ENCODE measurements around the gene CASR. TPM values are rescaled to one million over a fixed set of nuclear protein-coding genes. Genes with fewer than 3 reads are reported as not detected.

CASR gene
- total and polyA plus RNA-seq, 2 of the 4 experiments (the other 2 are of a cell fraction), result not detected

DNA sequence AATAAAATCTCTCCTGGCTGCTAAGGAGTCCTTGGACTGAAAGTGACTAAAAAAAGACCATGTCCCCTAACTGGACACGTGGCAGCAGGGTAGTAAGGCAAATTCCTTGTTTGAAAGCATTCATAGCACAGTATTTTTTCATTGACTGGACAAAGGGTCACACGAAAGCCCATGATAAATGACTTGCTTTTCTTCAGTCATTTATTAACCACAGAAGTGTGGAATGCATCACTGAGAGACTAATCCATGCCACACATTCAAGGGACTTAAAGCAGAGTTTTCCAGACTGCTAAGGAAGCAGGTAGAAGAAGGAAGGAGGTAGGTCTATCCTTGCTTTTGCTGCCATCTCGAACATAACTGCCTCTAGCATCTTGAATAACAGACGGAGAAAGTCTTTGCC, 31.2 kb downstream of the CASR start:
- H3K9me1 ChIP-seq (ENCODE audit: insufficient read depth, low read length), result no peaks in the 10 kb centered on the region
- H2BK120ac ChIP-seq (ENCODE audit: low read depth, low read length), result no peak overlapping the region
- H4K91ac ChIP-seq (ENCODE audit: insufficient read depth, low read depth, low read length), result no peak overlapping the region
- no peak overlapping the region for H2BK5ac ChIP-seq (ENCODE audit: low read depth, low read length, poor library complexity, severe bottlenecking)
- 0% methylated on average over 1 of the region's 4 CpGs; no CpG with 5 or more reads in 1 of the 2 experiments for WGBS, 2 experiments (ENCODE audit: extremely low coverage in 2 of 2, insufficient read length in 1 of 2)
- no peaks in the 10 kb centered on the region for H3K4me1 ChIP-seq (ENCODE audit: control insufficient read depth, insufficient read depth, low read length)
- no peak overlapping the region for H3K18ac ChIP-seq (ENCODE audit: low read depth, low read length)
- no TSS peak for BruUV-seq (replicated peaks)
- no peak overlapping the region for H4K8ac ChIP-seq (ENCODE audit: low read depth in 2 of 2, low read length in 2 of 2)
- H2BK20ac ChIP-seq (ENCODE audit: low read depth, low read length), result no peak overlapping the region
- intact Hi-C loops (cut with micrococcal nuclease) (no loop called here), in situ Hi-C loops (cut with MboI; ENCODE audit: low sequenced_read_pairs) (no loop called here), dilution Hi-C loops (cut with HindIII; ENCODE audit: low sequenced_read_pairs, unreplicated experiment) (no loop called here)
- DNase-seq (no peak), ATAC-seq (ENCODE audit: low read depth) (no peak)
- CTCF ChIA-PET, result no interaction called here
- no peak overlapping the region for H3K23ac ChIP-seq (ENCODE audit: low read depth, low read length)
- no peaks in the 10 kb centered on the region for H4K20me1 ChIP-seq (ENCODE audit: insufficient read depth, low read length)
- peaks cover 2% of the 10 kb centered on the region; the same call in 1 of the 2 replicates for H3K27me3 ChIP-seq (ENCODE audit: control insufficient read depth, insufficient read depth, low read length)
- H2AK9ac ChIP-seq (replicated peaks; ENCODE audit: low read depth, low read length, poor library complexity), result no peak overlapping the region
- no peak overlapping the region for H3K4ac ChIP-seq (ENCODE audit: low read depth, low read length)
- H3K36me3 ChIP-seq (ENCODE audit: control insufficient read depth, insufficient read depth, low read length), result no peaks in the 10 kb centered on the region
- H3K4me2 ChIP-seq (ENCODE audit: low read depth, low read length), result no peak overlapping the region
- no peak overlapping the region for H3K14ac ChIP-seq (replicated peaks; ENCODE audit: low read depth, low read length)
- H2BK15ac ChIP-seq (ENCODE audit: low read depth, low read length), result no peak overlapping the region
- no peaks in the 10 kb centered on the region for H3K79me1 ChIP-seq (ENCODE audit: low read depth in 1 of 2, low read length in 2 of 2)
- H4K5ac ChIP-seq (ENCODE audit: low read depth, low read length), result no peak overlapping the region
- H3K4me3 ChIP-seq (ENCODE audit: insufficient read depth, low read depth, low read length), result no peak overlapping the region
- H3K9me3 ChIP-seq (ENCODE audit: control insufficient read depth, insufficient read depth, low read length), result no peaks in the 10 kb centered on the region
- H2AFZ ChIP-seq (replicated peaks; ENCODE audit: low read length, poor library complexity), result no peak overlapping the region
- H3K9ac ChIP-seq (ENCODE audit: low read depth, low read length), result no peak overlapping the region
- no peak overlapping the region for H3K56ac ChIP-seq (ENCODE audit: extremely low read depth, insufficient read depth, low read length)
- TF ChIP-seq BHLHE40 (IDR thresholded peaks at IDR 0.05; ENCODE audit: low read depth, low read length), result no peak
- no peak for TF ChIP-seq RFX5 (IDR thresholded peaks at IDR 0.05; ENCODE audit: low read depth, low read length)
- no peak for TF ChIP-seq MAZ (IDR thresholded peaks at IDR 0.05; ENCODE audit: borderline replicate concordance, low read depth, low read length)
- TF ChIP-seq CEBPB (IDR thresholded peaks at IDR 0.05; ENCODE audit: low read depth, low read length), result no peak
- TF ChIP-seq, protein P1, sequence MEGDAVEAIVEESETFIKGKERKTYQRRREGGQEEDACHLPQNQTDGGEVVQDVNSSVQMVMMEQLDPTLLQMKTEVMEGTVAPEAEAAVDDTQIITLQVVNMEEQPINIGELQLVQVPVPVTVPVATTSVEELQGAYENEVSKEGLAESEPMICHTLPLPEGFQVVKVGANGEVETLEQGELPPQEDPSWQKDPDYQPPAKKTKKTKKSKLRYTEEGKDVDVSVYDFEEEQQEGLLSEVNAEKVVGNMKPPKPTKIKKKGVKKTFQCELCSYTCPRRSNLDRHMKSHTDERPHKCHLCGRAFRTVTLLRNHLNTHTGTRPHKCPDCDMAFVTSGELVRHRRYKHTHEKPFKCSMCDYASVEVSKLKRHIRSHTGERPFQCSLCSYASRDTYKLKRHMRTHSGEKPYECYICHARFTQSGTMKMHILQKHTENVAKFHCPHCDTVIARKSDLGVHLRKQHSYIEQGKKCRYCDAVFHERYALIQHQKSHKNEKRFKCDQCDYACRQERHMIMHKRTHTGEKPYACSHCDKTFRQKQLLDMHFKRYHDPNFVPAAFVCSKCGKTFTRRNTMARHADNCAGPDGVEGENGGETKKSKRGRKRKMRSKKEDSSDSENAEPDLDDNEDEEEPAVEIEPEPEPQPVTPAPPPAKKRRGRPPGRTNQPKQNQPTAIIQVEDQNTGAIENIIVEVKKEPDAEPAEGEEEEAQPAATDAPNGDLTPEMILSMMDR (conservative IDR thresholded peaks at IDR 0.05; ENCODE audit: low read depth, low read length), result no peak
- TF ChIP-seq CHD1 (IDR thresholded peaks at IDR 0.05; ENCODE audit: low read depth, low read length), result no peak
- no peak for TF ChIP-seq POLR2A (IDR thresholded peaks at IDR 0.05; ENCODE audit: low read depth, low read length)
- TF ChIP-seq SMC3 (IDR thresholded peaks at IDR 0.05; ENCODE audit: low read depth, low read length), result no peak
- TF ChIP-seq MAFK (IDR thresholded peaks at IDR 0.05; ENCODE audit: low read depth, low read length), result no peak
- TF ChIP-seq MXI1 (IDR thresholded peaks at IDR 0.05; ENCODE audit: borderline replicate concordance, low read depth, low read length), result no peak
- TF ChIP-seq FOS (IDR thresholded peaks at IDR 0.05; ENCODE audit: low read depth, low read length), result no peak
- TF ChIP-seq, protein P2, sequence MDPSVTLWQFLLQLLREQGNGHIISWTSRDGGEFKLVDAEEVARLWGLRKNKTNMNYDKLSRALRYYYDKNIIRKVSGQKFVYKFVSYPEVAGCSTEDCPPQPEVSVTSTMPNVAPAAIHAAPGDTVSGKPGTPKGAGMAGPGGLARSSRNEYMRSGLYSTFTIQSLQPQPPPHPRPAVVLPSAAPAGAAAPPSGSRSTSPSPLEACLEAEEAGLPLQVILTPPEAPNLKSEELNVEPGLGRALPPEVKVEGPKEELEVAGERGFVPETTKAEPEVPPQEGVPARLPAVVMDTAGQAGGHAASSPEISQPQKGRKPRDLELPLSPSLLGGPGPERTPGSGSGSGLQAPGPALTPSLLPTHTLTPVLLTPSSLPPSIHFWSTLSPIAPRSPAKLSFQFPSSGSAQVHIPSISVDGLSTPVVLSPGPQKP (IDR thresholded peaks at IDR 0.05; ENCODE audit: borderline replicate concordance, low read depth, low read length), result no peak
- TF ChIP-seq RCOR1 (IDR thresholded peaks at IDR 0.05; ENCODE audit: insufficient replicate concordance, low read length), result no peak
- TF ChIP-seq RAD21 (IDR thresholded peaks at IDR 0.05; ENCODE audit: low read length), result no peak
- TF ChIP-seq, protein P3, sequence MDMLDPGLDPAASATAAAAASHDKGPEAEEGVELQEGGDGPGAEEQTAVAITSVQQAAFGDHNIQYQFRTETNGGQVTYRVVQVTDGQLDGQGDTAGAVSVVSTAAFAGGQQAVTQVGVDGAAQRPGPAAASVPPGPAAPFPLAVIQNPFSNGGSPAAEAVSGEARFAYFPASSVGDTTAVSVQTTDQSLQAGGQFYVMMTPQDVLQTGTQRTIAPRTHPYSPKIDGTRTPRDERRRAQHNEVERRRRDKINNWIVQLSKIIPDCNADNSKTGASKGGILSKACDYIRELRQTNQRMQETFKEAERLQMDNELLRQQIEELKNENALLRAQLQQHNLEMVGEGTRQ (IDR thresholded peaks at IDR 0.05; ENCODE audit: low read depth, low read length), result no peak
- TF ChIP-seq NFE2L2 (IDR thresholded peaks at IDR 0.05; ENCODE audit: low read depth, low read length), result no peak
- H3K27ac ChIP-seq (ENCODE audit: insufficient read depth, low read length), result no peak overlapping the region
- H2AK5ac ChIP-seq (ENCODE audit: low read depth, low read length), result no peak overlapping the region
- POLR2A ChIA-PET (ENCODE audit: unreplicated experiment), result no interaction called here

Data from IMR-90 (cell line).